Small intestine (tissue), 7 donors: ENCODE data around the gene DOCK1. TPM values are rescaled to one million over a fixed set of nuclear protein-coding genes. Genes with fewer than 3 reads are reported as not detected.

Source experiments
- DNase-seq, 2 donors: peaks; one replicate each; pipeline versions ENCODE4 v3.0.0 to v3.0.0-alpha.2; 2013
- FAIRE-seq: peaks from 2 replicates; lab custom pipeline; 2012; peaks lifted over from hg19 to GRCh38; lab: Jason Lieb, UNC
- H3K27ac ChIP-seq, 3 donors: one replicate each; pipeline ENCODE4 v1.5.1; 2013; ENCODE audit warnings: low read length in 2 of 3, mild to moderate bottlenecking in 2 of 3, control low read depth in 1 of 3, inconsistent platforms in 1 of 3, low read depth in 1 of 3, moderate library complexity in 1 of 3
- H3K27me3 ChIP-seq, 3 donors: one replicate each; pipeline ENCODE4 v1.6.1; 2013; ENCODE audit warnings: low read length in 3 of 3, inconsistent platforms in 1 of 3; ENCODE audit not compliant: control insufficient read depth in 3 of 3, insufficient read depth in 3 of 3
- H3K36me3 ChIP-seq, 3 donors: one replicate each; pipeline ENCODE4 v1.6.1; 2013; ENCODE audit warnings: low read length in 3 of 3, inconsistent platforms in 1 of 3, low read depth in 1 of 3, mild to moderate bottlenecking in 1 of 3, moderate library complexity in 1 of 3; ENCODE audit not compliant: control insufficient read depth in 3 of 3, insufficient read depth in 2 of 3
- H3K4me1 ChIP-seq, 3 donors: one replicate each; pipeline ENCODE4 v1.6.1; 2013; ENCODE audit warnings: low read length in 2 of 3, inconsistent platforms in 1 of 3, low read depth in 1 of 3, mild to moderate bottlenecking in 1 of 3, moderate library complexity in 1 of 3; ENCODE audit not compliant: control insufficient read depth in 3 of 3, insufficient read depth in 2 of 3
- H3K4me3 ChIP-seq, 3 donors: one replicate each; pipeline ENCODE4 v1.5.1; 2013; ENCODE audit warnings: low read length in 3 of 3, control low read depth in 1 of 3, inconsistent platforms in 1 of 3, low read depth in 1 of 3, mild to moderate bottlenecking in 1 of 3, moderate library complexity in 1 of 3
- H3K9me3 ChIP-seq, 2 donors: one replicate each; pipeline ENCODE4 v1.6.1; 2013; ENCODE audit warnings: low read depth in 1 of 2, low read length in 1 of 2; ENCODE audit not compliant: control insufficient read depth in 2 of 2, insufficient read depth in 1 of 2
- WGBS, 3 donors: extraction: QIAGEN DNeasy Blood & Tissue Kit; methylation state at CpG; one replicate each; pipeline ENCODE4 v1.1.7; 2013; 5-methylcytosine and 5-hydroxymethylcytosine counted together
- polyA plus RNA-seq, 4 donors: library from polyadenylated mRNA; stranded (reverse) in 3 of 4; unstranded in 1 of 4; fragments of 200-250 nt in 3 of 4; fragments of 120-200 nt in 1 of 4; gene quantifications; one replicate each; pipeline versions ENCODE4 v1.2.1 to v1.2.3, GENCODE V29; 2013
- donor health status: healthy with polysubstance abuse.
- donor health status: control.
- donor health status: control.
- donor health status: Bipolar disorder and iron deficiency.
- donor health status: healthy.

DOCK1 gene
- polyA plus RNA-seq, 4 donors, result 16.8 to 27.0 (median 22.1) TPM

DNA sequence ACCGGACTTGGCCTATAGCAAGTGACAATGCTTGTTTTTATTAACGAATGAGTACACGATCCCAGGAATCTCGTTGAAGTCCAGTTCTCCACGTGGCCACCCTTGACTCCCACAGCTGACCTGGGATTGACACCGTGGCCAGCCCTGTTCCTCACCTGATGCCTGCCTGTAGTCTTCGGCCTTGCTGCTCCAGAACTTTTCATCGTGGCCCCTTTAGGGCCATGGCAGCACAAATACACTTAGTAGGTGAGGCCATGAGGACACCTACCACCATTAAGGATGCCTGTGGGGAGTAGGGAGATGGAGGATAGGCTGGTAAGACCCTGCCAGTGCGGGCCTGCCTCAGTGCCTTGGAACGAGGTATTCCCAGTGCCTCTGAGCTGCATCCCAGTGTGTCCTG is 321.8 kb downstream of the DOCK1 start:
- no peaks in the 10 kb centered on the region for H3K36me3 ChIP-seq
- 92 to 94% (median 94%) methylated on average over 10 of the region's 10 CpGs for WGBS, 3 donors
- no peak overlapping the region for H3K27ac ChIP-seq
- H3K27me3 ChIP-seq, result no peaks in the 10 kb centered on the region
- no peaks in the 10 kb centered on the region for H3K9me3 ChIP-seq
- no peak for FAIRE-seq
- no peak for DNase-seq
- no peak overlapping the region for H3K4me3 ChIP-seq
- H3K4me1 ChIP-seq, result peaks cover 0 to 5% (median 0%) of the 10 kb centered on the region in 3 donors

- DNase-seq (peak; percentile 17 to 21), FAIRE-seq (no peak)
- Histone ChIP-seq H3K36me3 (no peaks in the 10 kb centered on the region), H3K4me3 (no peak overlapping the region), H3K9me3 (no peaks in the 10 kb centered on the region), H3K4me1 (peaks cover 0 to 5% (median 0%) of the 10 kb centered on the region in 3 donors), H3K27ac (no peak overlapping the region), H3K27me3 (no peaks in the 10 kb centered on the region)
- WGBS, 3 donors, result 19 to 67% (median 43%) methylated on average over 1 of the region's 1 CpG
Measured at GRCh38 chr10:127227663-127228062, 322.4 kb downstream of the DOCK1 start.

DNA sequence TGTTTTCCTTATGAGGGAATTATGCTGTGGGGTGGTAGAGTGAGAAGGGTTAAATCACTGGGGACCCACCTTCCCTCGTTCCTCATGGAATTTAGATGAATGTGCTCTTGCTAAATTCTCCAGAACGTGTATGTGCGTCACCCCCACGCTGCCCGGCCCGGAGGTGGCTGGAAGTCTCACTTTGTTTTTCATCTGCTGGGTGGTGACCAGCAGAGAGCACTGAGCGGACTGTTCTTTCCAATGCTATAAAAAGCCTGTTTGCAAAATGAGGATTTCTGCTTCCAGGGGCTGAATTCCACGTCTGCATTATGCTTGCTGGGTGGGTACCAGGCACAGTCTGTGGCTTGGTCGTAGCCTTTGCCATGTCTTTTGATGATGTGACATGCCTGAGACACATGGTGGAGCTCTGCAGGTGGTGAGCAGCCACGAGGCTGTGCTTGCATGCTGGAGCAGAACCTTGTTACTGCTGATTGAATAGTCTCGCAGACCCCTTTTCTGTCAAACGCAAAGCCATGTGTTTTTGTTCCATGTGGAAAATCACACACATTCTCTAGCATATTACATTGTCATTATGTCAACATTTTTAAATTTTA is 323.1 kb downstream of the DOCK1 start:
- H3K36me3 ChIP-seq, result no peaks in the 10 kb centered on the region
- no peaks in the 10 kb centered on the region for H3K27me3 ChIP-seq
- no peak overlapping the region for H3K27ac ChIP-seq
- no peaks in the 10 kb centered on the region for H3K9me3 ChIP-seq
- FAIRE-seq, result no peak
- peaks cover 0 to 5% (median 0%) of the 10 kb centered on the region in 3 donors for H3K4me1 ChIP-seq
- WGBS, 3 donors, result 63 to 67% (median 65%) methylated on average over 12 of the region's 12 CpGs
- no peak for DNase-seq
- no peak overlapping the region for H3K4me3 ChIP-seq

DNA sequence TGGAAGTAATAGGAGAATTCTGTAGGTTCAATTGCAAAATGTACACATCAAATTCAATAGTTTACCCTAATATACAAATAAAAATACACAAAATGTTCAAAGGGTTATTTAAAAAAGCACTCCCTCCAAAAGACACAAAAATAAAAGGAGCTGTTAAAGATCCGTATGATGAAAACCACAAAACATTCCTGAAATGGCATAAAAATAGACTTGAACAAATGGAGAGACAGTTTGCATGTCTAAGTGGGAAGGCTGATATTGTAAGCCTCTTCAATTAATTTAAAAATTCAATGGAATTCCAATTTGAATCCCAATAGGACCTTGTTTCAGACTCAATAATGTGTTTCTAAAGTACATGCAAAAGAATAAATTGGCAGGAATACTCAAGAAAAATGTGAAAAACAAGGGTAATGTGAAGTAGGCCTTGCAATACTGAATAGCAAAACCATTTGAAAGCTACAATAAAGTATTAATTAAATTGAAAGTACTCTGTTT is 329.1 kb downstream of the DOCK1 start:
- Histone ChIP-seq H3K4me1 (no peaks in the 10 kb centered on the region), H3K36me3 (no peaks in the 10 kb centered on the region), H3K9me3 (no peaks in the 10 kb centered on the region), H3K27ac (no peak overlapping the region), H3K27me3 (no peaks in the 10 kb centered on the region), H3K4me3 (no peak overlapping the region)
- no peak for DNase-seq
- no peak for FAIRE-seq
- 90 to 94% (median 90%) methylated on average over 1 of the region's 1 CpG for WGBS, 3 donors

DNA sequence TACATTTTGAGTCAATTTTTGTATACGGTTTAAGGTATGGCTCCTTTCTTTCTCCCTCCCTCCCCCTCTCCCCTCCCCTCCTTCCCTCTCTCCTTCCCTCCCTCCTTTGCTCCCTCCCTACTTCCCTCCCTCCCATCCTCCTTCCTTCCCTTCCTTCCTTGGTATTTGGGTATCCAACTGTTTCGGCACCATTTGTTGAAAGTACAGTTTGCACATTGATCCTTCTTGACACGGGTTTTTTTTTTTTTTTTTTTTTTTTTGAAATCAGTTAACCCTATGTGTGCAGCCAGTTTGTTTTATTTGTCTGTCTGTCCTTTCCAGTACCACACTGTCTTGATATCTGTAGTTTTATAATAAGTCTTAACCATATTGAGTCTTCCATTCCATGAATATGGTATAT is 331.0 kb downstream of the DOCK1 start:
- FAIRE-seq (no peak), DNase-seq (no peak)
- Histone ChIP-seq H3K4me3 (no peak overlapping the region), H3K9me3 (no peaks in the 10 kb centered on the region), H3K27ac (no peak overlapping the region), H3K36me3 (no peaks in the 10 kb centered on the region), H3K4me1 (no peaks in the 10 kb centered on the region), H3K27me3 (no peaks in the 10 kb centered on the region)
- WGBS, 3 donors, result 62 to 77% (median 71%) methylated on average over 3 of the region's 3 CpGs

DNA sequence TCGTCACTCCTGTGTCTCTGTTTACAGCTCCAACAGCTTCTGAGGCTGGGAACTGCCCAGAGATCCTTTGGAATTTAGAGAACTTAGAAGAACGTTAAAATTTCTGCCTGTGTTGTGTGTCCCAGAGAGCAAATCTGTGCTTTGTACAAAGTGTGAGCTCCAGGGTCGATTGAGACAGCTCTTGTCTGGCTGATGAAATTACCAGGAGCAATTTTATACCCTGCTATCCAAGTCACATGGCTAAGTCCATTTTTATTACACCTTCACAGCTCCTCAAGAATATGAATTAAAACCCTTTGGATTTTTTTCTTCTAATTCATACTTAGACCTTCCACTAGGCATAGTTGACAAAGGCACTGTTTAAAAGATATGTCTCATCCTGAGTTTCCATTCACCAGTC is 337.7 kb downstream of the DOCK1 start:
- H3K9me3 ChIP-seq, result no peaks in the 10 kb centered on the region
- 56 to 64% (median 64%) methylated on average over 3 of the region's 3 CpGs for WGBS, 3 donors
- no peaks in the 10 kb centered on the region for H3K36me3 ChIP-seq
- DNase-seq, result peak in 1 of 2 donors; percentile 24
- no peak overlapping the region for H3K4me3 ChIP-seq
- H3K27ac ChIP-seq, result no peak overlapping the region
- no peak for FAIRE-seq
- H3K4me1 ChIP-seq, result no peaks in the 10 kb centered on the region
- H3K27me3 ChIP-seq, result no peaks in the 10 kb centered on the region

GRCh38 chr10:127243490-127244272 is 338.5 kb downstream of the DOCK1 start:
- 50 to 58% (median 52%) methylated on average over 4 of the region's 4 CpGs for whole genome bisulfite sequencing, 3 donors
- DNase-seq, result peak; percentile 37 to 61
- Histone ChIP-seq H3K4me1 (no peaks in the 10 kb centered on the region), H3K9me3 (no peaks in the 10 kb centered on the region), H3K36me3 (no peaks in the 10 kb centered on the region), H3K4me3 (no peak overlapping the region), H3K27ac (no peak overlapping the region), H3K27me3 (no peaks in the 10 kb centered on the region)
- no peak for FAIRE-seq

DNA sequence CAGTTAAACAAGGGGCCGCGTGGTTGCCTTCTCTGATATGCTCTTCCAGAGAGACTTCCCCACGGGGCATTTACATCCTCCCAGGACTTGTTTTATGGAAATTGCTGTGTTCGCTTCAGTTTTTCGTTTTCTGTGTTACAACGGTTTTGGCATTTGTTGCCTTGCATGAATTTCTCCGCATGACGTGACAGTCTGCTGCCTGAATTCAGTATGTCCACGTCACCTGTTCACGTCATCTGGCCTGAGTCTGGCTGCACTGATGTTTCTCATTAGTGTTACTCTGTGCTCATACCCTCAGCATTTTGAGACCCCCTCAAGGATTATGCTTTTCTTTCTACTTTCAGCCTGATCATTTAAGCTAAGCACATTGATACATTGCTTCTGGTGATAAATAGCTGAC is 340.2 kb downstream of the DOCK1 start:
- FAIRE-seq, result no peak
- WGBS, 3 donors, result 91 to 95% (median 93%) methylated on average over 10 of the region's 10 CpGs

More for the DNA sequence above, 340.2 kb downstream of the DOCK1 start:
- H3K27me3 ChIP-seq, result no peaks in the 10 kb centered on the region
- H3K9me3 ChIP-seq, result no peaks in the 10 kb centered on the region
- no peaks in the 10 kb centered on the region for H3K36me3 ChIP-seq
- H3K4me1 ChIP-seq, result peaks cover 0 to 4% (median 0%) of the 10 kb centered on the region in 3 donors
- no peak overlapping the region for H3K27ac ChIP-seq
- H3K4me3 ChIP-seq, result no peak overlapping the region
- no peak for DNase-seq
